ENCODE results near the gene EPM2A.

The EPM2A gene

GRCh38 chr6:145670311-145670710, 65.0 kb downstream of the EPM2A start:
- no peak for DNase-seq

GRCh38 chr6:145669627-145670034, 65.7 kb downstream of the EPM2A start:
- no peak for DNase-seq

- no peak for DNase-seq
These were observed 66.5 kb downstream of the EPM2A start for GRCh38 chr6:145668844-145669243.

- no peak for DNase-seq
These were observed 74.6 kb downstream of the EPM2A start for GRCh38 chr6:145660676-145661075.

GRCh38 chr6:145656128-145656527, 79.2 kb downstream of the EPM2A start:
- DNase-seq = no peak

- no peak for DNase-seq
These were observed 82.7 kb downstream of the EPM2A start for GRCh38 chr6:145652572-145652971.

GRCh38 chr6:145651988-145652387, 83.3 kb downstream of the EPM2A start:
- no peak for DNase-seq

- no peak for DNase-seq
These were observed 87.2 kb downstream of the EPM2A start for GRCh38 chr6:145648149-145648548.

GRCh38 chr6:145647602-145648001, 87.7 kb downstream of the EPM2A start:
- DNase-seq = no peak

GRCh38 chr6:145643760-145644159, 91.6 kb downstream of the EPM2A start:
- DNase-seq = no peak

GRCh38 chr6:145633981-145634627, 101.2 kb downstream of the EPM2A start:
- peak; percentile 81 to 92 (median 91) for DNase-seq

- no peak for DNase-seq
These were observed 102.3 kb downstream of the EPM2A start for GRCh38 chr6:145632971-145633370.

GRCh38 chr6:145631374-145631773, 103.9 kb downstream of the EPM2A start:
- DNase-seq = no peak

GRCh38 chr6:145630598-145630997, 104.7 kb downstream of the EPM2A start:
- no peak for DNase-seq

GRCh38 chr6:145629478-145629877, 105.8 kb downstream of the EPM2A start:
- DNase-seq = no peak

GRCh38 chr6:145627451-145627850, 107.9 kb downstream of the EPM2A start:
- DNase-seq = no peak

GRCh38 chr6:145626857-145627256, 108.5 kb downstream of the EPM2A start:
- no peak for DNase-seq

- DNase-seq = no peak
These were observed 112.1 kb downstream of the EPM2A start for GRCh38 chr6:145623231-145623630.

GRCh38 chr6:145621776-145622175, 113.5 kb downstream of the EPM2A start:
- DNase-seq = no peak

- DNase-seq = no peak
These were observed 115.2 kb downstream of the EPM2A start for GRCh38 chr6:145620088-145620487.

- DNase-seq = no peak
These were observed 125.8 kb downstream of the EPM2A start for GRCh38 chr6:145609521-145609920.

GRCh38 chr6:145608850-145609249, 126.5 kb downstream of the EPM2A start:
- no peak for DNase-seq

GRCh38 chr6:145603991-145604390, 131.3 kb downstream of the EPM2A start:
- no peak for DNase-seq

GRCh38 chr6:145603424-145603833, 131.9 kb downstream of the EPM2A start:
- no peak for DNase-seq

GRCh38 chr6:145602726-145603326, 132.5 kb downstream of the EPM2A start:
- DNase-seq = no peak
